Testis (tissue), 3 donors: ENCODE measurements around the gene VIM. TPM values are rescaled to one million over a fixed set of nuclear protein-coding genes. Genes with fewer than 3 reads are reported as not detected.

Experiments used
- DNase-seq: peaks from one replicate; pipeline ENCODE4 v3.0.0-alpha.2; 2019
- H3K27ac ChIP-seq, 2 donors: fragments of 200-600 bp; sonication (generic); one replicate each; pipeline ENCODE4 v1.5.1; 2019
- H3K27me3 ChIP-seq: fragments of 200-600 bp; sonication (generic); one replicate; pipeline ENCODE4 v1.5.1; 2019
- H3K36me3 ChIP-seq: fragments of 200-600 bp; sonication (generic); one replicate; pipeline ENCODE4 v1.5.1; 2017; ENCODE audit warnings: low read depth; ENCODE audit errors: missing control alignments
- H3K4me1 ChIP-seq: fragments of 200-600 bp; sonication (generic); one replicate; pipeline ENCODE4 v1.5.1; 2019
- H3K4me3 ChIP-seq, 2 donors: fragments of 200-600 bp; sonication (generic); one replicate each; pipeline ENCODE4 v1.5.1; 2017 to 2019
- H3K9me3 ChIP-seq: fragments of 200-600 bp; sonication (generic); one replicate; pipeline ENCODE4 v1.5.1; 2017
- POLR2A ChIP-seq: fragments of 450-650 bp; IDR thresholded peaks from one replicate; pipeline ENCODE4 v1.6.1; 2017; ENCODE audit warnings: antibody characterized with exemption, mild to moderate bottlenecking, moderate library complexity
- WGBS, 2 donors: methylation state at CpG; one replicate each; pipeline ENCODE4 v1.1.5; 2018; 5-methylcytosine and 5-hydroxymethylcytosine counted together
- intact Hi-C: fragments of 100-400 bp; cut with DNase I; formaldehyde crosslinking; loops from one replicate; pipeline ENCODE4 v1.15.1; 2023; ENCODE audit warnings: low total_unique reads
- polyA plus RNA-seq: library from polyadenylated mRNA; stranded (reverse); fragments of 350-450 nt; fragmentation: Illumina TruSeq; extraction: RNeasy Lipid Tissue Mini Kit (QIAGEN cat#74804); gene quantifications from one replicate; pipeline ENCODE4 v1.2.3, GENCODE V29; 2014; ENCODE audit warnings: low read depth, low replicate concordance; ENCODE audit not compliant: insufficient read depth
- total RNA-seq, 2 donors: library from RNA; depleted of rRNA; stranded (reverse); fragments of >200 nt; gene quantifications; one replicate each; pipeline ENCODE4 v1.2.3, GENCODE V29; 2016
- TF ChIP-seq, protein P1 (sequence below), 3 experiments: fragments of 450-650 bp in 2 of 3; fragments of 200-600 bp in 1 of 3; sonication (generic) in 1 of 3; IDR thresholded peaks; one replicate each; pipeline ENCODE4 v1.5.1; 2016 to 2019; ENCODE audit warnings: antibody characterized with exemption in 3 of 3, mild to moderate bottlenecking in 2 of 3, moderate library complexity in 1 of 3

VIM gene
- total and polyA plus RNA-seq, 3 donors from 2014 or later, result 758 to 1,483 (median 938) TPM

DNA sequence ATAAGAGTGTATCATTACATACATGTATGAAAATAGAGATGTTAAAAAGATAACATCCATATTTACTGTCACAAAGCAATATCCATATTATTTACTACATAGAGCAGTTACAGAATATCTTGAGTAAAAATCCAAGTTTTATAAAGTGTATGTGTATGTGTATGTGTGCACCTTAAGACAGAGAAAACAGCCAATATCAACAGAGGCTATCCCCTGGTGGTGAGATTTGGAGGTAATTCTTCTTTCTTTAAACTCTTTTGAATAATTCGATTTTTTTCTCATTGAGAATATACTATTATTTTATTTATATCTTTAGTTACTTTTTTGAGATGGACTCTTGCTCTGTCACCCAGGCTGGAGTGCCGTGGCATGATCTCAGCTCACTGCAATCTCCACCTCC, 44.9 kb upstream of the VIM start:
- no peak for DNase-seq
- 97% methylated on average over 2 of the region's 2 CpGs for WGBS, 2 donors
- Histone ChIP-seq H3K27me3 (no peaks in the 10 kb centered on the region), H3K4me3 (no peak overlapping the region), H3K27ac (no peak overlapping the region), H3K36me3 (no peaks in the 10 kb centered on the region), H3K9me3 (no peaks in the 10 kb centered on the region), H3K4me1 (no peaks in the 10 kb centered on the region)
- TF ChIP-seq, protein P1, sequence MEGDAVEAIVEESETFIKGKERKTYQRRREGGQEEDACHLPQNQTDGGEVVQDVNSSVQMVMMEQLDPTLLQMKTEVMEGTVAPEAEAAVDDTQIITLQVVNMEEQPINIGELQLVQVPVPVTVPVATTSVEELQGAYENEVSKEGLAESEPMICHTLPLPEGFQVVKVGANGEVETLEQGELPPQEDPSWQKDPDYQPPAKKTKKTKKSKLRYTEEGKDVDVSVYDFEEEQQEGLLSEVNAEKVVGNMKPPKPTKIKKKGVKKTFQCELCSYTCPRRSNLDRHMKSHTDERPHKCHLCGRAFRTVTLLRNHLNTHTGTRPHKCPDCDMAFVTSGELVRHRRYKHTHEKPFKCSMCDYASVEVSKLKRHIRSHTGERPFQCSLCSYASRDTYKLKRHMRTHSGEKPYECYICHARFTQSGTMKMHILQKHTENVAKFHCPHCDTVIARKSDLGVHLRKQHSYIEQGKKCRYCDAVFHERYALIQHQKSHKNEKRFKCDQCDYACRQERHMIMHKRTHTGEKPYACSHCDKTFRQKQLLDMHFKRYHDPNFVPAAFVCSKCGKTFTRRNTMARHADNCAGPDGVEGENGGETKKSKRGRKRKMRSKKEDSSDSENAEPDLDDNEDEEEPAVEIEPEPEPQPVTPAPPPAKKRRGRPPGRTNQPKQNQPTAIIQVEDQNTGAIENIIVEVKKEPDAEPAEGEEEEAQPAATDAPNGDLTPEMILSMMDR (IDR thresholded peaks at IDR 0.05), result peak in 1 of 3 experiments; percentile 32
- TF ChIP-seq POLR2A, result no peak
- intact Hi-C loops, result no loop called here

DNA sequence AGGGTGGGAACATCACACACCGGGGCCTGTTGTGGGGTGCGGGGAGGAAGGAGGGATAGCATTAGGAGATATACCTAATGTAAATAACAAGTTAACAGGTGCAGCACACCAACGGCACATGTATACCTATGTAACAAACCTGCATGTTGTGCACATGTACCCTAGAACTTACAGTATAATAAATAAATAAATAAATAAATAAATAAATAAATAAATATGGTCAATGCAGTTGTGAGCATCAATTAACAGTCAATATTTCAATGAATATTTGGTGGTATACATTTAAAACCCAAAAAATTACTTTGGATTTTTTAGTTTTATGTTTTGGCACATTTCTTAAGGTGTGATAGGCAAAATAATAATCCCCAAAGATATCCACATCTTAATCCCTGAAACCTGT, 42.2 kb upstream of the VIM start:
- WGBS, 2 donors, result 90 to 93% methylated on average over 3 of the region's 3 CpGs
- no peaks in the 10 kb centered on the region for H3K9me3 ChIP-seq
- no peak overlapping the region for H3K27ac ChIP-seq
- no peak for DNase-seq
- intact Hi-C loops, result no loop called here
- H3K4me1 ChIP-seq, result no peaks in the 10 kb centered on the region
- H3K4me3 ChIP-seq, result no peak overlapping the region
- TF ChIP-seq, protein P1 (IDR thresholded peaks at IDR 0.05), result no peak
- TF ChIP-seq POLR2A, result no peak
- no peaks in the 10 kb centered on the region for H3K27me3 ChIP-seq
- H3K36me3 ChIP-seq, result no peaks in the 10 kb centered on the region

DNA sequence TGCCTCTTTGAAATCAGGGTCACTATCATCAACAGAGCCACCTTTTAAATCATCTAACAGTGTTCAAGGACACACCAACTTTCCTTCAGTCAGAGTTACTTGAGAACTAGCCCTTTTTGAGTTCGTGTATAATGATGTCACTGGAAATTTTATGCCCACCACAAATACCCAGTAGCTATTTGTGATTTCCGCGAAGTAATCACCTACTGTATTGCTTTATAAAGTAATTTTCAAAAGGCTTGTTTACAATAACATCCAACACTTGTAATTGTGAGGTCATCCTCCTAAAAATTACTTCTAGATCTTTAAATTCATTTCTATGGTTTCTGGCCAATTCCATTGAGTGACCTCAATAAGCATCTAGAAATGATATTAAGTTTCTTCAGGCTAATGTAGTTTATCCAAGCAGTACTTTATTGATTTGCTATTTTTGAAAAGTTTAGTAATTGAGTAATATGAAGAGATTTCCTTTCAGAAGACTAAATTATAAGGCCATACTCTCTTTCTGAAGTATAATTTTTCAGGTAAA, 39.3 kb upstream of the VIM start:
- 86 to 91% methylated on average over 3 of the region's 3 CpGs for WGBS, 2 donors
- Histone ChIP-seq H3K27me3 (no peaks in the 10 kb centered on the region), H3K4me3 (no peak overlapping the region), H3K36me3 (no peaks in the 10 kb centered on the region), H3K27ac (no peak overlapping the region), H3K4me1 (no peaks in the 10 kb centered on the region), H3K9me3 (no peaks in the 10 kb centered on the region)
- DNase-seq, result no peak
- TF ChIP-seq POLR2A, result no peak
- TF ChIP-seq, protein P1 (IDR thresholded peaks at IDR 0.05), result no peak
- intact Hi-C loops, result no loop called here

DNA sequence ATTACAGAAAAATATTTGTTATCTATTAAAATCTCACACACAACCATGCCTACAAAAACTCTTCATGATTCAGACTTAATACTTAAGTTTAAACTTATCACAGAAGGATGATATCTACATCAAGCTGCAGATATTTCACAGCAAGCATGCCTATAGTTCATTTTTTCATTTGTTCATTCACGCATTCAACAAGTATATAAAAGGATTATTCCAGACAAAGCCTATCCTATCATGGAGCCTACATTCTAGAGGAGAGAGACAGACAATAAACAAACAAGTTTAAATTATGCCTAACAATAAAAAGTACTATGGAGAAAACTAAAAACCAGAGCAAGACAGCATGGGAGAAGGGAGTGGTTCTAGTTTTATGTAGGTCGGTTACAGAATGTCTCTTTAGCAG, 37.4 kb upstream of the VIM start:
- intact Hi-C loops, result no loop called here
- Histone ChIP-seq H3K36me3 (no peaks in the 10 kb centered on the region), H3K4me1 (no peaks in the 10 kb centered on the region), H3K4me3 (no peak overlapping the region), H3K27me3 (no peaks in the 10 kb centered on the region), H3K9me3 (no peaks in the 10 kb centered on the region), H3K27ac (no peak overlapping the region)
- DNase-seq, result no peak
- TF ChIP-seq, protein P1 (IDR thresholded peaks at IDR 0.05), result no peak
- no peak for TF ChIP-seq POLR2A
- WGBS, 2 donors, result 72 to 84% methylated on average over 2 of the region's 2 CpGs

DNA sequence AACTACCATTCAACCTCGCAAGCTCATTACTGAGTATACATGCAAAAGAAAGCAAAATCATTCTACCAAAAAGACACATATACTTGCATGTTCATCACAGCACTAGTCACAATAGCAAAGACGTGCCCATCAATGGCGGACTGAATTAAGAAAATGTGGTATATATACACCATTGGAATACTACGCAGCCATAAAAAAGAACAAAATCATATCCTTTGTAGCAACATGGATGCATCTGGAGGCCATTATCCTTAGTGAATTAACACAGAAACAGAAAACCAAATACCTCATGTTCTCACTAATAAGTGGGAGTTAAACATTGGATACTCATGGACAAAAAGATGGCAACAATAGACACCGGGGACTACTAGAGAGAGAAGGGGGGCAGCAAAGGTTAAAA, 33.0 kb upstream of the VIM start:
- no peaks in the 10 kb centered on the region for H3K36me3 ChIP-seq
- TF ChIP-seq, protein P1 (IDR thresholded peaks at IDR 0.05), result no peak
- no peak for TF ChIP-seq POLR2A
- intact Hi-C loops, result no loop called here
- DNase-seq, result no peak
- no peaks in the 10 kb centered on the region for H3K27me3 ChIP-seq
- no peak overlapping the region for H3K27ac ChIP-seq
- H3K4me3 ChIP-seq, result no peak overlapping the region
- WGBS, 2 donors, result 74 to 84% methylated on average over 4 to 5 of the region's 5 CpGs
- peaks cover 12% of the 10 kb centered on the region for H3K4me1 ChIP-seq
- H3K9me3 ChIP-seq, result no peaks in the 10 kb centered on the region
